WTC11 (cell line): ENCODE results near the gene IQCK. TPM values are rescaled to one million over a fixed set of nuclear protein-coding genes. Genes with fewer than 3 reads are reported as not detected.
A peak's percentile ranks its signal among the peaks of the same experiment; 100 is the strongest.

Source experiments
- ATAC-seq: fragments of 200-7000 bp; cut with Tn5 transposase; 2 replicates; pipeline ENCODE4 v1.10.0; 2021; ENCODE audit warnings: mild to moderate bottlenecking, moderate library complexity
- CTCF ChIA-PET: fragments of 300-600 bp; sonication (Branson Sonifier 250); formaldehyde crosslinking; loops from one replicate; lab custom pipeline; 2021; ENCODE audit warnings: antibody characterized with exemption; lab: Charles Lee
- POLR2A ChIA-PET: fragments of 350-600 bp; sonication (Branson Sonifier 250); formaldehyde crosslinking; loops from one replicate; lab custom pipeline; 2021; ENCODE audit warnings: antibody characterized with exemption; lab: Charles Lee
- DNase-seq: peaks from one replicate; pipeline ENCODE4 v3.0.0; 2021; ENCODE audit warnings: low spot score
- H3K27ac Mint-ChIP-seq: 2 replicates; pipeline ENCODE4 v1.8.0; 2021; ENCODE audit warnings: mixed read lengths
- H3K27me3 Mint-ChIP-seq: 2 replicates; pipeline ENCODE4 v1.8.0; 2021; ENCODE audit warnings: low read depth, mild to moderate bottlenecking, moderate library complexity, mixed read lengths
- H3K36me3 Mint-ChIP-seq: 2 replicates; pipeline ENCODE4 v1.8.0; 2021; ENCODE audit warnings: mixed read lengths
- H3K4me1 Mint-ChIP-seq: 2 replicates; pipeline ENCODE4 v1.8.0; 2022; ENCODE audit warnings: mixed read lengths
- H3K4me3 Mint-ChIP-seq: 2 replicates; pipeline ENCODE4 v1.8.0; 2021; ENCODE audit warnings: mild to moderate bottlenecking, moderate library complexity, mixed read lengths
- H3K9me3 Mint-ChIP-seq: 2 replicates; pipeline ENCODE4 v1.8.0; 2021; ENCODE audit warnings: mixed read lengths
- EMX1 ChIP-seq: fragments of 250-450 bp; sonication (Bioruptor Pico); IDR thresholded peaks from 2 replicates; pipeline ENCODE4 v1.8.0; 2021; ENCODE audit warnings: mild to moderate bottlenecking
- ERG ChIP-seq: fragments of 250-450 bp; sonication (Bioruptor Pico); IDR thresholded peaks from 2 replicates; pipeline ENCODE4 v1.8.0; 2021; ENCODE audit warnings: mild to moderate bottlenecking
- FOXK1 ChIP-seq: sonication (generic); formaldehyde crosslinking; IDR thresholded peaks from 2 replicates; pipeline ENCODE4 v1.8.0; 2022; ENCODE audit warnings: mild to moderate bottlenecking, moderate library complexity, missing genetic modification reagents
- FOXP4 ChIP-seq: sonication (generic); formaldehyde crosslinking; IDR thresholded peaks from 2 replicates; pipeline ENCODE4 v1.8.0; 2022; ENCODE audit warnings: mild to moderate bottlenecking, missing genetic modification reagents
- GTF2I ChIP-seq: fragments of 250-450 bp; sonication (Bioruptor Pico); conservative IDR thresholded peaks from 2 replicates; pipeline ENCODE4 v1.4.0; 2021; ENCODE audit warnings: mild to moderate bottlenecking
- HMGA2 ChIP-seq: fragments of 250-450 bp; sonication (Bioruptor Pico); IDR thresholded peaks from 2 replicates; pipeline ENCODE4 v1.4.0; 2021; ENCODE audit warnings: mild to moderate bottlenecking, moderate library complexity
- PRRX2 ChIP-seq: fragments of 250-450 bp; sonication (Bioruptor Pico); IDR thresholded peaks from 2 replicates; pipeline ENCODE4 v1.8.0; 2021; ENCODE audit warnings: mild to moderate bottlenecking
- SMAD3 ChIP-seq: sonication (generic); formaldehyde crosslinking; IDR thresholded peaks from 2 replicates; pipeline ENCODE4 v1.8.0; 2022; ENCODE audit warnings: missing genetic modification reagents, mild to moderate bottlenecking, borderline replicate concordance
- SP1 ChIP-seq: sonication (generic); formaldehyde crosslinking; conservative IDR thresholded peaks from 2 replicates; pipeline ENCODE4 v1.8.1; 2022; ENCODE audit warnings: missing genetic modification reagents
- TCF7 ChIP-seq: sonication (generic); formaldehyde crosslinking; IDR thresholded peaks from 2 replicates; pipeline ENCODE4 v1.8.0; 2022; ENCODE audit warnings: mild to moderate bottlenecking, low read depth, missing genetic modification reagents, moderate library complexity
- ZNF121 ChIP-seq: sonication (generic); formaldehyde crosslinking; IDR thresholded peaks from 2 replicates; pipeline ENCODE4 v1.8.0; 2023; ENCODE audit warnings: missing genetic modification reagents
- ZNF138 ChIP-seq: sonication (generic); formaldehyde crosslinking; conservative IDR thresholded peaks from 2 replicates; pipeline ENCODE4 v1.8.1; 2022; ENCODE audit warnings: mild to moderate bottlenecking, moderate library complexity, missing genetic modification reagents
- ZNF423 ChIP-seq: fragments of 250-450 bp; sonication (Bioruptor Pico); IDR thresholded peaks from 2 replicates; pipeline ENCODE4 v2.1.2; 2022; ENCODE audit warnings: mild to moderate bottlenecking, moderate library complexity
- ZSCAN18 ChIP-seq: fragments of 250-450 bp; sonication (Bioruptor Pico); IDR thresholded peaks from 2 replicates; pipeline ENCODE4 v2.1.2; 2022; ENCODE audit warnings: mild to moderate bottlenecking, moderate library complexity
- total RNA-seq: library from RNA; stranded (reverse); gene quantifications from 3 replicates; pipeline ENCODE4 v1.2.3, GENCODE V29; 2021
- TF ChIP-seq, protein P1 (sequence below): sonication (generic); formaldehyde crosslinking; conservative IDR thresholded peaks from 2 replicates; pipeline ENCODE4 v1.8.1; 2022; ENCODE audit warnings: mild to moderate bottlenecking, missing genetic modification reagents
- TF ChIP-seq, protein P2 (sequence below): sonication (generic); formaldehyde crosslinking; IDR thresholded peaks from 2 replicates; pipeline ENCODE4 v1.8.0; 2023; ENCODE audit warnings: missing genetic modification reagents
- TF ChIP-seq, protein P3 (sequence below): sonication (generic); formaldehyde crosslinking; IDR thresholded peaks from 2 replicates; pipeline ENCODE4 v1.8.1; 2022; ENCODE audit warnings: mild to moderate bottlenecking, moderate library complexity, missing genetic modification reagents
- TF ChIP-seq, protein P4 (sequence below): sonication (generic); formaldehyde crosslinking; IDR thresholded peaks from 2 replicates; pipeline ENCODE4 v1.8.0; 2023; ENCODE audit warnings: missing genetic modification reagents, mild to moderate bottlenecking, borderline replicate concordance

Gene IQCK
- total RNA-seq, 1 experiment from 2014 or later = 5.8 TPM

DNA sequence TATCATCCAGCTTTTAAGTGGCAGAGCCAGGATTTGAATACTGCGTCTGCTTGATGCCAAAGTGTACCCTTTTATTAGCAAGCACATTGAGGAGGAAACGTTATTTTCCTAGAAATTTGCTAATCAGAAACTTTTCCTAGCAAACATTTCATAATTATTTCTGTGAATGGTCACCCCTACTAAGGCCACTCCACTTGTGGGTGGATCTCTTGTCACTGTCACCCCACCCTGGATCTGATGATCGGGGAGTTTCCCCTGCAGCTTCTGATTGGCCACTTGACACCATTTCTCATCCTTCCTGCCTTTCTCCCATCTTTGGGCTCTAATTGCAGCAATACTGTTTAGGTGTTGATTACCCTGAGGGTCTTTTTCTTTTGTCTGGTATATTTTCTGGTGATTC lies 130.7 kb downstream of the IQCK start:
- DNase-seq = no peak
- ATAC-seq = no peak
- ChIA-PET POLR2A (no interaction called here), CTCF (no interaction called here)
- TF ChIP-seq SMAD3 (CRISPR knock-in tag) = no peak
- no peak for TF ChIP-seq FOXK1 (CRISPR knock-in tag)
- TF ChIP-seq ZNF138 (CRISPR knock-in tag) = no peak
- no peak for TF ChIP-seq HMGA2 (CRISPR knock-in tag)
- no peak for TF ChIP-seq EMX1 (CRISPR knock-in tag)
- TF ChIP-seq PRRX2 = no peak
- no peak for TF ChIP-seq ZNF423 (CRISPR knock-in tag)
- TF ChIP-seq, protein P1, sequence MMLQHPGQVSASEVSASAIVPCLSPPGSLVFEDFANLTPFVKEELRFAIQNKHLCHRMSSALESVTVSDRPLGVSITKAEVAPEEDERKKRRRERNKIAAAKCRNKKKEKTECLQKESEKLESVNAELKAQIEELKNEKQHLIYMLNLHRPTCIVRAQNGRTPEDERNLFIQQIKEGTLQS (CRISPR knock-in tag) = no peak
- no peak for TF ChIP-seq TCF7 (CRISPR knock-in tag)
- TF ChIP-seq FOXP4 = no peak
- TF ChIP-seq SP1 (CRISPR knock-in tag) = no peak
- TF ChIP-seq ZSCAN18 = no peak
- TF ChIP-seq, protein P2, sequence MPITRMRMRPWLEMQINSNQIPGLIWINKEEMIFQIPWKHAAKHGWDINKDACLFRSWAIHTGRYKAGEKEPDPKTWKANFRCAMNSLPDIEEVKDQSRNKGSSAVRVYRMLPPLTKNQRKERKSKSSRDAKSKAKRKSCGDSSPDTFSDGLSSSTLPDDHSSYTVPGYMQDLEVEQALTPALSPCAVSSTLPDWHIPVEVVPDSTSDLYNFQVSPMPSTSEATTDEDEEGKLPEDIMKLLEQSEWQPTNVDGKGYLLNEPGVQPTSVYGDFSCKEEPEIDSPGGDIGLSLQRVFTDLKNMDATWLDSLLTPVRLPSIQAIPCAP (CRISPR knock-in tag) = no peak
- TF ChIP-seq, protein P3, sequence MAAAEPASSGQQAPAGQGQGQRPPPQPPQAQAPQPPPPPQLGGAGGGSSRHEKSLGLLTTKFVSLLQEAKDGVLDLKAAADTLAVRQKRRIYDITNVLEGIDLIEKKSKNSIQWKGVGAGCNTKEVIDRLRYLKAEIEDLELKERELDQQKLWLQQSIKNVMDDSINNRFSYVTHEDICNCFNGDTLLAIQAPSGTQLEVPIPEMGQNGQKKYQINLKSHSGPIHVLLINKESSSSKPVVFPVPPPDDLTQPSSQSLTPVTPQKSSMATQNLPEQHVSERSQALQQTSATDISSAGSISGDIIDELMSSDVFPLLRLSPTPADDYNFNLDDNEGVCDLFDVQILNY (CRISPR knock-in tag) = no peak
- no peak for TF ChIP-seq GTF2I (CRISPR knock-in tag)
- H3K4me3 Mint-ChIP-seq = no peak overlapping the region
- H3K27ac Mint-ChIP-seq = no peak overlapping the region
- H3K4me1 Mint-ChIP-seq = peaks cover 36% of the 10 kb centered on the region
- peaks cover 3% of the 10 kb centered on the region for H3K27me3 Mint-ChIP-seq
- H3K36me3 Mint-ChIP-seq = no peaks in the 10 kb centered on the region
- H3K9me3 Mint-ChIP-seq = no peaks in the 10 kb centered on the region

GRCh38 chr16:19850131-19850817 lies 132.2 kb downstream of the IQCK start:
- no peak overlapping the region for H3K4me3 Mint-ChIP-seq
- 0 out of 2 replicates have a peak overlapping the region, but pooled peaks have one; percentile 37 for H3K27ac Mint-ChIP-seq
- H3K27me3 Mint-ChIP-seq = peaks cover 3% of the 10 kb centered on the region
- DNase-seq (no peak), ATAC-seq (no peak)
- no peak for TF ChIP-seq ERG (CRISPR knock-in tag)
- TF ChIP-seq, protein P4, sequence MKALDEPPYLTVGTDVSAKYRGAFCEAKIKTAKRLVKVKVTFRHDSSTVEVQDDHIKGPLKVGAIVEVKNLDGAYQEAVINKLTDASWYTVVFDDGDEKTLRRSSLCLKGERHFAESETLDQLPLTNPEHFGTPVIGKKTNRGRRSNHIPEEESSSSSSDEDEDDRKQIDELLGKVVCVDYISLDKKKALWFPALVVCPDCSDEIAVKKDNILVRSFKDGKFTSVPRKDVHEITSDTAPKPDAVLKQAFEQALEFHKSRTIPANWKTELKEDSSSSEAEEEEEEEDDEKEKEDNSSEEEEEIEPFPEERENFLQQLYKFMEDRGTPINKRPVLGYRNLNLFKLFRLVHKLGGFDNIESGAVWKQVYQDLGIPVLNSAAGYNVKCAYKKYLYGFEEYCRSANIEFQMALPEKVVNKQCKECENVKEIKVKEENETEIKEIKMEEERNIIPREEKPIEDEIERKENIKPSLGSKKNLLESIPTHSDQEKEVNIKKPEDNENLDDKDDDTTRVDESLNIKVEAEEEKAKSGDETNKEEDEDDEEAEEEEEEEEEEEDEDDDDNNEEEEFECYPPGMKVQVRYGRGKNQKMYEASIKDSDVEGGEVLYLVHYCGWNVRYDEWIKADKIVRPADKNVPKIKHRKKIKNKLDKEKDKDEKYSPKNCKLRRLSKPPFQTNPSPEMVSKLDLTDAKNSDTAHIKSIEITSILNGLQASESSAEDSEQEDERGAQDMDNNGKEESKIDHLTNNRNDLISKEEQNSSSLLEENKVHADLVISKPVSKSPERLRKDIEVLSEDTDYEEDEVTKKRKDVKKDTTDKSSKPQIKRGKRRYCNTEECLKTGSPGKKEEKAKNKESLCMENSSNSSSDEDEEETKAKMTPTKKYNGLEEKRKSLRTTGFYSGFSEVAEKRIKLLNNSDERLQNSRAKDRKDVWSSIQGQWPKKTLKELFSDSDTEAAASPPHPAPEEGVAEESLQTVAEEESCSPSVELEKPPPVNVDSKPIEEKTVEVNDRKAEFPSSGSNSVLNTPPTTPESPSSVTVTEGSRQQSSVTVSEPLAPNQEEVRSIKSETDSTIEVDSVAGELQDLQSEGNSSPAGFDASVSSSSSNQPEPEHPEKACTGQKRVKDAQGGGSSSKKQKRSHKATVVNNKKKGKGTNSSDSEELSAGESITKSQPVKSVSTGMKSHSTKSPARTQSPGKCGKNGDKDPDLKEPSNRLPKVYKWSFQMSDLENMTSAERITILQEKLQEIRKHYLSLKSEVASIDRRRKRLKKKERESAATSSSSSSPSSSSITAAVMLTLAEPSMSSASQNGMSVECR (CRISPR knock-in tag) = no peak
- TF ChIP-seq FOXK1 (CRISPR knock-in tag) = no peak
- TF ChIP-seq ZNF121 (CRISPR knock-in tag) = peak; percentile 89
- H3K4me1 Mint-ChIP-seq = peaks cover 51% of the 10 kb centered on the region
- no peaks in the 10 kb centered on the region for H3K36me3 Mint-ChIP-seq
- H3K9me3 Mint-ChIP-seq = no peaks in the 10 kb centered on the region
- POLR2A ChIA-PET = no interaction called here
- CTCF ChIA-PET = no interaction called here
